Keratinocyte (primary cell): ENCODE measurements around the gene SMIM28.

Experiments
- EZH2 ChIP-seq: IDR thresholded peaks from one replicate; pipeline ENCODE4 v1.6.1; 2012; ENCODE audit warnings: inconsistent platforms, mild to moderate bottlenecking, low read length, moderate library complexity
- TF ChIP-seq, protein P1 (sequence below), 3 experiments: IDR thresholded peaks in 1 of 3; conservative IDR thresholded peaks in 1 of 3; optimal IDR thresholded peaks in 1 of 3; 2 replicates in 2 of 3; 3 replicates in 1 of 3; pipeline versions ENCODE3 to v1.5.1; 2011; ENCODE audit warnings: low read length in 3 of 3, mild to moderate bottlenecking in 3 of 3, moderate library complexity in 2 of 3, control low read depth in 1 of 3, inconsistent platforms in 1 of 3; ENCODE audit not compliant: insufficient read depth in 2 of 3; ENCODE audit errors: extremely low read depth in 1 of 3

DNA sequence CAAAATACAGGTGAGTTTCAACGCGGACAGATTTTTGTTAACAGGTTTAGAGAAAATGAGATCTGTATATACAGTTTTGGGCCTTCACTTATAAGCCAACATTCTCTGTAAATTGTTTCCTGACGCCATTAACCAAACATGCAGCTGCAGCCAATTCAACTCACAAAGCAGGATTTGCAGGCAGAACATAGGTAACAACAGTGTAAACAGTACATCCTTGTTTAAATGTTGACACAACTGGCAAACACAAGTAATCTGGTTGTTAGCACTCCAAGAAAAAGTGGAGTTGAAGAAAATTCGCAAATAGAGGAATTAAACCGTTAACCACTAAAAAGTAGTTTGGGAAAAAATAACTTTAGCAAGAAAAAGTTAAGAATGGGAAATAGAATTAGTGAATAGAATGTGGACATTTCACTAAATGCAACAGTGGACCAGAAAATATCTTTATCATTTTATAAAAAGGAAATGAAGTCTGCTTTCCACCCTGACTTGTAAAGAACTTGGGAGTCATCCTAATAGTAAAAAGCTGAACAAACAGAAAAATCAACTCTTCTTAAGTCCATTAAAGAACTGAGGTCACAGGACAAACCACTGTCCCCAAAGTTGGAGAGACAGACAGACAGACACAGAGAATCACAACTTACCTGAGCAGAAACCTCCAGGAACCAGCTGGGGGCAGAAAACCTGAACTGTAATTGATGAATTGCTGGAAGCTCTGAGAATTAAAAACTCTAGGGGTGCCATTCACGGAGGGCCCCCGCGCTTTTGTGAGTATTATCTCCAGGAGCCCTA, 10.1 kb downstream of the SMIM28 start:
- TF ChIP-seq, protein P1, sequence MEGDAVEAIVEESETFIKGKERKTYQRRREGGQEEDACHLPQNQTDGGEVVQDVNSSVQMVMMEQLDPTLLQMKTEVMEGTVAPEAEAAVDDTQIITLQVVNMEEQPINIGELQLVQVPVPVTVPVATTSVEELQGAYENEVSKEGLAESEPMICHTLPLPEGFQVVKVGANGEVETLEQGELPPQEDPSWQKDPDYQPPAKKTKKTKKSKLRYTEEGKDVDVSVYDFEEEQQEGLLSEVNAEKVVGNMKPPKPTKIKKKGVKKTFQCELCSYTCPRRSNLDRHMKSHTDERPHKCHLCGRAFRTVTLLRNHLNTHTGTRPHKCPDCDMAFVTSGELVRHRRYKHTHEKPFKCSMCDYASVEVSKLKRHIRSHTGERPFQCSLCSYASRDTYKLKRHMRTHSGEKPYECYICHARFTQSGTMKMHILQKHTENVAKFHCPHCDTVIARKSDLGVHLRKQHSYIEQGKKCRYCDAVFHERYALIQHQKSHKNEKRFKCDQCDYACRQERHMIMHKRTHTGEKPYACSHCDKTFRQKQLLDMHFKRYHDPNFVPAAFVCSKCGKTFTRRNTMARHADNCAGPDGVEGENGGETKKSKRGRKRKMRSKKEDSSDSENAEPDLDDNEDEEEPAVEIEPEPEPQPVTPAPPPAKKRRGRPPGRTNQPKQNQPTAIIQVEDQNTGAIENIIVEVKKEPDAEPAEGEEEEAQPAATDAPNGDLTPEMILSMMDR (optimal IDR thresholded peaks at IDR 0.05 in 1 of 3, IDR thresholded peaks at IDR 0.05 in 1 of 3, conservative IDR thresholded peaks at IDR 0.05 in 1 of 3; ENCODE audit: extremely low read depth in 1 of 3, insufficient read depth in 2 of 3, low read length in 3 of 3), result no peak
- TF ChIP-seq EZH2, result no peak
